Osteocyte (in vitro differentiated cells): ENCODE results near the gene LIMS1. TPM values are rescaled to one million over a fixed set of nuclear protein-coding genes. Genes with fewer than 3 reads are reported as not detected.

ENCODE experiments used
- DNase-seq: peaks from one replicate; pipeline ENCODE4 v3.0.0; 2021; ENCODE audit warnings: mixed read lengths; ENCODE audit not compliant: unreplicated experiment; ENCODE audit errors: extremely low spot score
- H3K27ac Mint-ChIP-seq: one replicate; pipeline ENCODE4 v1.8.0; 2021; ENCODE audit warnings: mild to moderate bottlenecking, mixed read lengths; ENCODE audit not compliant: unreplicated experiment
- H3K27me3 Mint-ChIP-seq: one replicate; pipeline ENCODE4 v1.8.0; 2021; ENCODE audit warnings: mixed read lengths; ENCODE audit not compliant: unreplicated experiment
- H3K36me3 Mint-ChIP-seq: one replicate; pipeline ENCODE4 v1.8.0; 2021; ENCODE audit warnings: mixed read lengths; ENCODE audit not compliant: unreplicated experiment
- H3K4me1 Mint-ChIP-seq: one replicate; pipeline ENCODE4 v1.8.0; 2021; ENCODE audit warnings: mixed read lengths; ENCODE audit not compliant: unreplicated experiment
- H3K4me3 Mint-ChIP-seq: one replicate; pipeline ENCODE4 v1.8.0; 2021; ENCODE audit warnings: mild to moderate bottlenecking, moderate library complexity, mixed read lengths; ENCODE audit not compliant: unreplicated experiment
- H3K9me3 Mint-ChIP-seq: one replicate; pipeline ENCODE4 v1.8.0; 2021; ENCODE audit warnings: mixed read lengths; ENCODE audit not compliant: unreplicated experiment
- CTCF ChIP-seq: fragments of 200-600 bp; sonication (generic); IDR thresholded peaks from 2 replicates; pipeline ENCODE4 v1.5.0; 2021; ENCODE audit warnings: antibody characterized with exemption, mild to moderate bottlenecking, moderate library complexity
- total RNA-seq: library from RNA; stranded (reverse); gene quantifications from 2 replicates; pipeline ENCODE4 v1.2.1, GENCODE V29; 2021

The LIMS1 gene
- total RNA-seq, 1 donor from 2014 or later, result 74.4 TPM

- DNase-seq, result no peak
- H3K9me3 Mint-ChIP-seq, result no peaks in the 10 kb centered on the region
- no peak overlapping the region for H3K27ac Mint-ChIP-seq
- H3K4me1 Mint-ChIP-seq, result peaks cover 35% of the 10 kb centered on the region
- H3K36me3 Mint-ChIP-seq, result no peaks in the 10 kb centered on the region
- no peak overlapping the region for H3K4me3 Mint-ChIP-seq
- H3K27me3 Mint-ChIP-seq, result no peaks in the 10 kb centered on the region
- TF ChIP-seq CTCF, result no peak
Measured at GRCh38 chr2:108623616-108624015, 89.3 kb downstream of the LIMS1 start.

GRCh38 chr2:108625186-108625827 lies 91.0 kb downstream of the LIMS1 start:
- Mint-ChIP-seq H3K4me1 (peaks cover 19% of the 10 kb centered on the region), H3K4me3 (no peak overlapping the region), H3K36me3 (no peaks in the 10 kb centered on the region), H3K9me3 (no peaks in the 10 kb centered on the region), H3K27me3 (no peaks in the 10 kb centered on the region), H3K27ac (no peak overlapping the region)
- no peak for TF ChIP-seq CTCF
- DNase-seq, result no peak

- H3K27me3 Mint-ChIP-seq, result no peaks in the 10 kb centered on the region
- H3K4me3 Mint-ChIP-seq, result no peak overlapping the region
- TF ChIP-seq CTCF, result no peak
- DNase-seq, result no peak
- H3K36me3 Mint-ChIP-seq, result no peaks in the 10 kb centered on the region
- H3K4me1 Mint-ChIP-seq, result peaks cover 19% of the 10 kb centered on the region
- H3K9me3 Mint-ChIP-seq, result no peaks in the 10 kb centered on the region
- no peak overlapping the region for H3K27ac Mint-ChIP-seq
Measured at GRCh38 chr2:108625828-108626195, 91.5 kb downstream of the LIMS1 start.

GRCh38 chr2:108626995-108627394 lies 92.7 kb downstream of the LIMS1 start:
- Mint-ChIP-seq H3K27me3 (no peaks in the 10 kb centered on the region), H3K27ac (no peak overlapping the region), H3K4me3 (no peak overlapping the region), H3K9me3 (no peaks in the 10 kb centered on the region), H3K4me1 (peaks cover 18% of the 10 kb centered on the region), H3K36me3 (no peaks in the 10 kb centered on the region)
- DNase-seq, result no peak
- no peak for TF ChIP-seq CTCF

GRCh38 chr2:108627911-108628567 lies 93.8 kb downstream of the LIMS1 start:
- no peak overlapping the region for H3K27ac Mint-ChIP-seq
- H3K9me3 Mint-ChIP-seq, result no peaks in the 10 kb centered on the region
- no peak overlapping the region for H3K4me3 Mint-ChIP-seq
- H3K36me3 Mint-ChIP-seq, result no peaks in the 10 kb centered on the region
- no peak for TF ChIP-seq CTCF
- peaks cover 19% of the 10 kb centered on the region for H3K4me1 Mint-ChIP-seq
- no peaks in the 10 kb centered on the region for H3K27me3 Mint-ChIP-seq
- no peak for DNase-seq
